HUDEP-2 (cell line): ENCODE measurements around the gene ACADS.

Experiments
- DNase-seq, 76 experiments: peaks; one replicate each; lab custom pipeline; 2025; ENCODE audit not compliant: unreplicated experiment in 76 of 76; lab: John Stamatoyannopoulos, UW

Gene ACADS

GRCh38 chr12:120784804-120785203 lies 59.2 kb downstream of the ACADS start:
- DNase-seq = no peak

GRCh38 chr12:120787889-120788288 lies 62.3 kb downstream of the ACADS start:
- no peak for DNase-seq
